Astrocyte (in vitro differentiated cells and primary cell): ENCODE measurements around the gene ANXA7. TPM values are rescaled to one million over a fixed set of nuclear protein-coding genes. Genes with fewer than 3 reads are reported as not detected.

Experiments
- DNase-seq: peaks from one replicate; pipeline ENCODE4 v3.0.0-alpha.2; 2010; ENCODE audit warnings: low read depth
- FAIRE-seq: peaks from 2 replicates; lab custom pipeline; 2011; peaks lifted over from hg19 to GRCh38; lab: Jason Lieb, UNC
- H2AFZ ChIP-seq: 2 replicates; pipeline ENCODE4 v1.6.0; 2012; ENCODE audit warnings: low read depth, low read length, inconsistent platforms
- H3K27ac ChIP-seq: 2 replicates; pipeline ENCODE4 v1.5.1; 2011; ENCODE audit warnings: low read depth, low read length, inconsistent platforms
- H3K27me3 ChIP-seq: 2 replicates; pipeline ENCODE4 v1.6.0; 2011; ENCODE audit warnings: low read length, inconsistent platforms; ENCODE audit not compliant: insufficient read depth
- H3K36me3 ChIP-seq: 2 replicates; pipeline ENCODE4 v1.5.1; 2011; ENCODE audit warnings: low read length, inconsistent platforms; ENCODE audit not compliant: insufficient read depth
- H3K4me1 ChIP-seq: 2 replicates; pipeline ENCODE4 v1.5.1; 2011; ENCODE audit warnings: low read length, inconsistent platforms; ENCODE audit not compliant: insufficient read depth
- H3K4me2 ChIP-seq: 2 replicates; pipeline ENCODE4 v1.6.0; 2012; ENCODE audit warnings: low read length, inconsistent platforms
- H3K4me3 ChIP-seq: 2 replicates; pipeline ENCODE4 v1.5.1; 2011; ENCODE audit warnings: low read depth, mild to moderate bottlenecking, low read length, inconsistent platforms; ENCODE audit not compliant: insufficient read depth
- H3K79me2 ChIP-seq: 2 replicates; pipeline ENCODE4 v1.6.0; 2012; ENCODE audit warnings: mild to moderate bottlenecking, low read length, inconsistent platforms; ENCODE audit not compliant: insufficient read depth
- H3K9ac ChIP-seq: 2 replicates; pipeline ENCODE4 v1.6.0; 2012; ENCODE audit warnings: mild to moderate bottlenecking, low read length, inconsistent platforms
- H3K9me3 ChIP-seq: 2 replicates; pipeline ENCODE4 v1.5.1; 2012; ENCODE audit warnings: low read depth, mild to moderate bottlenecking, low read length, inconsistent platforms; ENCODE audit not compliant: insufficient read depth
- H4K20me1 ChIP-seq: 2 replicates; pipeline ENCODE4 v1.6.0; 2012; ENCODE audit warnings: low read length, inconsistent platforms; ENCODE audit not compliant: insufficient read depth
- H3K27ac Mint-ChIP-seq: one replicate; pipeline ENCODE4 v1.8.0; 2021; ENCODE audit warnings: mild to moderate bottlenecking, mixed read lengths; ENCODE audit not compliant: unreplicated experiment
- H3K27me3 Mint-ChIP-seq: one replicate; pipeline ENCODE4 v1.8.0; 2021; ENCODE audit warnings: low read depth, mixed read lengths; ENCODE audit not compliant: unreplicated experiment
- H3K36me3 Mint-ChIP-seq: one replicate; pipeline ENCODE4 v1.8.0; 2021; ENCODE audit warnings: low read depth, mixed read lengths; ENCODE audit not compliant: unreplicated experiment
- H3K4me1 Mint-ChIP-seq: one replicate; pipeline ENCODE4 v1.8.0; 2021; ENCODE audit warnings: low read depth, mixed read lengths; ENCODE audit not compliant: unreplicated experiment
- H3K4me3 Mint-ChIP-seq: one replicate; pipeline ENCODE4 v1.8.0; 2021; ENCODE audit warnings: mild to moderate bottlenecking, moderate library complexity, mixed read lengths; ENCODE audit not compliant: unreplicated experiment
- H3K9me3 Mint-ChIP-seq: one replicate; pipeline ENCODE4 v1.8.0; 2021; ENCODE audit warnings: mild to moderate bottlenecking, mixed read lengths; ENCODE audit not compliant: unreplicated experiment
- CTCF ChIP-seq: IDR thresholded peaks from 2 replicates; pipeline ENCODE4 v1.5.1; 2011; ENCODE audit warnings: low read depth, mild to moderate bottlenecking, inconsistent platforms, low read length, moderate library complexity; ENCODE audit not compliant: insufficient read depth
- EZH2 ChIP-seq: IDR thresholded peaks from 2 replicates; pipeline ENCODE4 v1.6.1; 2012; ENCODE audit warnings: mild to moderate bottlenecking, low read length, inconsistent platforms; ENCODE audit not compliant: insufficient read depth
- total RNA-seq: library from RNA; stranded (reverse); gene quantifications from 2 replicates; pipeline ENCODE4 v1.2.1, GENCODE V29; 2021

ANXA7 gene
- total RNA-seq, 1 donor from 2014 or later = 79.6 TPM

- H3K9me3 ChIP-seq = no peaks in the 10 kb centered on the region
These were observed 34.5 kb upstream of the ANXA7 start for GRCh38 chr10:73448384-73448783.

GRCh38 chr10:73446926-73447325, 33.1 kb upstream of the ANXA7 start:
- FAIRE-seq = no peak
- Mint-ChIP-seq H3K4me3 (no peak overlapping the region), H3K9me3 (no peaks in the 10 kb centered on the region), H3K36me3 (no peaks in the 10 kb centered on the region), H3K27ac (no peak overlapping the region), H3K4me1 (peaks cover 2% of the 10 kb centered on the region), H3K27me3 (no peaks in the 10 kb centered on the region)
- no peak overlapping the region for H3K9ac ChIP-seq
- no peak for DNase-seq
- no peaks in the 10 kb centered on the region for H3K79me2 ChIP-seq
- TF ChIP-seq CTCF (no peak), EZH2 (no peak)
- peaks cover 25% of the 10 kb centered on the region for H3K36me3 ChIP-seq
- no peaks in the 10 kb centered on the region for H3K9me3 ChIP-seq
- no peaks in the 10 kb centered on the region for H3K4me1 ChIP-seq
- H3K27ac ChIP-seq = no peak overlapping the region
- no peak overlapping the region for H3K4me2 ChIP-seq
- H3K27me3 ChIP-seq = no peaks in the 10 kb centered on the region
- H4K20me1 ChIP-seq = no peaks in the 10 kb centered on the region
- no peak overlapping the region for H2AFZ ChIP-seq
- H3K4me3 ChIP-seq = no peak overlapping the region

More at GRCh38 chr10:73448384-73448783, 34.5 kb upstream of the ANXA7 start:
- H3K27ac Mint-ChIP-seq = no peak overlapping the region
- no peak overlapping the region for H3K4me3 ChIP-seq
- no peaks in the 10 kb centered on the region for H3K36me3 Mint-ChIP-seq
- H3K27me3 Mint-ChIP-seq = no peaks in the 10 kb centered on the region
- no peak overlapping the region for H3K4me2 ChIP-seq
- no peaks in the 10 kb centered on the region for H3K79me2 ChIP-seq
- no peaks in the 10 kb centered on the region for H3K27me3 ChIP-seq
- H3K4me1 Mint-ChIP-seq = no peaks in the 10 kb centered on the region
- H3K9me3 Mint-ChIP-seq = no peaks in the 10 kb centered on the region
- H4K20me1 ChIP-seq = no peaks in the 10 kb centered on the region
- no peaks in the 10 kb centered on the region for H3K4me1 ChIP-seq
- no peak overlapping the region for H3K27ac ChIP-seq
- no peak for TF ChIP-seq CTCF
- TF ChIP-seq EZH2 = no peak
- no peak overlapping the region for H2AFZ ChIP-seq
- H3K36me3 ChIP-seq = peaks cover 28% of the 10 kb centered on the region
- DNase-seq = no peak
- H3K4me3 Mint-ChIP-seq = no peak overlapping the region
- no peak overlapping the region for H3K9ac ChIP-seq
- no peak for FAIRE-seq

GRCh38 chr10:73444457-73444856, 30.6 kb upstream of the ANXA7 start:
- H3K4me3 Mint-ChIP-seq = no peak overlapping the region
- peaks cover 25% of the 10 kb centered on the region for H3K36me3 ChIP-seq

More at GRCh38 chr10:73444457-73444856, 30.6 kb upstream of the ANXA7 start:
- no peak overlapping the region for H3K9ac ChIP-seq
- peaks cover 7% of the 10 kb centered on the region for H3K4me1 ChIP-seq
- H3K27me3 Mint-ChIP-seq = no peaks in the 10 kb centered on the region
- no peaks in the 10 kb centered on the region for H3K9me3 Mint-ChIP-seq
- H3K4me1 Mint-ChIP-seq = peaks cover 9% of the 10 kb centered on the region
- FAIRE-seq (no peak), DNase-seq (no peak)
- no peaks in the 10 kb centered on the region for H4K20me1 ChIP-seq
- H3K27ac Mint-ChIP-seq = no peak overlapping the region
- H3K36me3 Mint-ChIP-seq = no peaks in the 10 kb centered on the region
- no peak for TF ChIP-seq EZH2
- no peak overlapping the region for H3K4me2 ChIP-seq
- no peak overlapping the region for H3K4me3 ChIP-seq
- H2AFZ ChIP-seq = no peak overlapping the region
- H3K9me3 ChIP-seq = no peaks in the 10 kb centered on the region
- no peaks in the 10 kb centered on the region for H3K27me3 ChIP-seq
- no peak overlapping the region for H3K27ac ChIP-seq
- H3K79me2 ChIP-seq = no peaks in the 10 kb centered on the region
